Right lobe of liver (tissue), 4 donors: ENCODE measurements around the gene RRP8.

Source experiments
- POLR2A ChIP-seq: fragments of 450-650 bp; IDR thresholded peaks from one replicate; pipeline ENCODE4 v1.6.1; 2017; ENCODE audit warnings: antibody characterized with exemption, mild to moderate bottlenecking
- TF ChIP-seq, protein P1 (sequence below), 4 donors: fragments of 200-600 bp in 3 of 4; fragments of 450-650 bp in 1 of 4; IDR thresholded peaks; one replicate each; pipeline versions ENCODE4 v1.5.1 to v1.8.0; 2016 to 2022; ENCODE audit warnings: antibody characterized with exemption in 4 of 4, mild to moderate bottlenecking in 2 of 4
- donor health status: DM: no; HTN: no; CAD: no.
- donor health status: DM: no; HTN: no; CAD: no.
- donor health status: DM: no; HTN: yes; CAD: no.

GRCh38 chr11:6599881-6600390, 3.5 kb downstream of the RRP8 start:
- TF ChIP-seq POLR2A, result no peak
- TF ChIP-seq, protein P1, sequence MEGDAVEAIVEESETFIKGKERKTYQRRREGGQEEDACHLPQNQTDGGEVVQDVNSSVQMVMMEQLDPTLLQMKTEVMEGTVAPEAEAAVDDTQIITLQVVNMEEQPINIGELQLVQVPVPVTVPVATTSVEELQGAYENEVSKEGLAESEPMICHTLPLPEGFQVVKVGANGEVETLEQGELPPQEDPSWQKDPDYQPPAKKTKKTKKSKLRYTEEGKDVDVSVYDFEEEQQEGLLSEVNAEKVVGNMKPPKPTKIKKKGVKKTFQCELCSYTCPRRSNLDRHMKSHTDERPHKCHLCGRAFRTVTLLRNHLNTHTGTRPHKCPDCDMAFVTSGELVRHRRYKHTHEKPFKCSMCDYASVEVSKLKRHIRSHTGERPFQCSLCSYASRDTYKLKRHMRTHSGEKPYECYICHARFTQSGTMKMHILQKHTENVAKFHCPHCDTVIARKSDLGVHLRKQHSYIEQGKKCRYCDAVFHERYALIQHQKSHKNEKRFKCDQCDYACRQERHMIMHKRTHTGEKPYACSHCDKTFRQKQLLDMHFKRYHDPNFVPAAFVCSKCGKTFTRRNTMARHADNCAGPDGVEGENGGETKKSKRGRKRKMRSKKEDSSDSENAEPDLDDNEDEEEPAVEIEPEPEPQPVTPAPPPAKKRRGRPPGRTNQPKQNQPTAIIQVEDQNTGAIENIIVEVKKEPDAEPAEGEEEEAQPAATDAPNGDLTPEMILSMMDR (IDR thresholded peaks at IDR 0.05), result no peak
